ENCODE data around the gene ORMDL3.

DNA sequence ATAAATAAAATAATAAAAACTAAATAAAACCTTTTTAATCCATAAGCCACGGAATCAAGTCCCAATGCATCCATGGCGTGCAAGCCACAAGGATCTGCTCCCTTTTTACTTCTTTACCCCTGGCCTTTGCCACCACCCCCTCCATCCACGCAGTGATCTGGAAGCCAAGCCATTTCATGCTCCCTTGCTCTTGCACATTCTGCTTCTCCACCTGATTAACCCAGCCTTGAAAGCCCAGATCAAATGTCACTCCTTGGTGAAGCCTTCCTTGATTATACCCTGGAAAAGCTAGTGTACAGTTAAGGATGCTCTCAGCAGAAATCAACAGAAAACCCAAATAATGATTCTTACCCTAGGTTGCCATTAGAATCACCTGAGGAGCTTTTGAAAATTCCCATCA is 10.0 kb upstream of the ORMDL3 start:
- TF ChIP-seq EZH2 (IDR thresholded peaks at IDR 0.05): no peak
- no peak for TF ChIP-seq POLR2AphosphoS5 (IDR thresholded peaks at IDR 0.05; ENCODE audit: borderline replicate concordance, low read depth, low read length)
